PC-9 (cell line): Measurements from ENCODE around the gene RGS19.

Experiments used
- CTCF ChIP-seq: fragments of 200-600 bp; sonication (generic); conservative IDR thresholded peaks from 2 replicates; pipeline ENCODE4 v1.6.1; 2017; ENCODE audit warnings: mixed run types, antibody characterized with exemption, mild to moderate bottlenecking, moderate library complexity
- EZH2 ChIP-seq: fragments of 200-600 bp; sonication (generic); IDR thresholded peaks from 2 replicates; pipeline ENCODE4 v1.8.0; 2017; ENCODE audit warnings: antibody characterized with exemption, low read depth

- TF ChIP-seq EZH2, result no peak
- TF ChIP-seq CTCF, result no peak
Measured at GRCh38 chr20:64116016-64116415, 36.7 kb upstream of the RGS19 start.
